Measurements from ENCODE around the gene SPINK1. TPM values are rescaled to one million over a fixed set of nuclear protein-coding genes. Genes with fewer than 3 reads are reported as not detected.

Gene SPINK1
- total and polyA plus RNA-seq, 2 of the 13 experiments (the other 11 are each of a cell fraction or from before 2014, with no cell fraction given), result 14.7 to 17.1 TPM

GRCh38 chr5:147789820-147790219 lies 41.7 kb downstream of the SPINK1 start (continued):
- TF ChIP-seq CCDC6 (CRISPR knock-in tag; IDR thresholded peaks at IDR 0.05) (no peak), SRSF9 (IDR thresholded peaks at IDR 0.05; ENCODE audit: borderline replicate concordance, insufficient read depth, low read depth, low read length, poor library complexity, severe bottlenecking) (no peak), ZKSCAN1 (IDR thresholded peaks at IDR 0.05; ENCODE audit: low read length) (no peak), ZNF816 (CRISPR knock-in tag; IDR thresholded peaks at IDR 0.05; ENCODE audit: borderline replicate concordance) (no peak), MIER2 (CRISPR knock-in tag; IDR thresholded peaks at IDR 0.05) (no peak), RBM22 (optimal IDR thresholded peaks at IDR 0.05; ENCODE audit: low read length) (no peak), NR1H2 (CRISPR knock-in tag; IDR thresholded peaks at IDR 0.05; ENCODE audit: borderline replicate concordance, low read depth) (no peak), ZNF441 (CRISPR knock-in tag; IDR thresholded peaks at IDR 0.05; ENCODE audit: borderline replicate concordance) (no peak)
- TF ChIP-seq, protein P1, sequence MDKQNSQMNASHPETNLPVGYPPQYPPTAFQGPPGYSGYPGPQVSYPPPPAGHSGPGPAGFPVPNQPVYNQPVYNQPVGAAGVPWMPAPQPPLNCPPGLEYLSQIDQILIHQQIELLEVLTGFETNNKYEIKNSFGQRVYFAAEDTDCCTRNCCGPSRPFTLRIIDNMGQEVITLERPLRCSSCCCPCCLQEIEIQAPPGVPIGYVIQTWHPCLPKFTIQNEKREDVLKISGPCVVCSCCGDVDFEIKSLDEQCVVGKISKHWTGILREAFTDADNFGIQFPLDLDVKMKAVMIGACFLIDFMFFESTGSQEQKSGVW (CRISPR knock-in tag; IDR thresholded peaks at IDR 0.05; ENCODE audit: borderline replicate concordance), result no peak

- Histone ChIP-seq H3K27ac (ENCODE audit: extremely low read length, insufficient read depth, low read length) (no peak overlapping the region), H3K27me3 (ENCODE audit: control insufficient read depth in 1 of 2, insufficient read depth in 2 of 2, low read length in 2 of 2) (no peaks in the 10 kb centered on the region), H3K4me1 (ENCODE audit: insufficient read depth, low read length) (no peaks in the 10 kb centered on the region), H3K4me3 (replicated peaks in 1 of 3; ENCODE audit: insufficient read depth in 1 of 3, low read depth in 2 of 3, low read length in 3 of 3) (no peak overlapping the region), H4K20me1 (ENCODE audit: insufficient read depth, low read length) (no peaks in the 10 kb centered on the region), H3K4me2 (ENCODE audit: low read depth, low read length) (no peak overlapping the region), H2AFZ (ENCODE audit: low read length) (no peak overlapping the region), H3K36me3 (replicated peaks in 1 of 2; ENCODE audit: control insufficient read depth in 1 of 2, insufficient read depth in 2 of 2, low read length in 2 of 2) (no peaks in the 10 kb centered on the region), H3K79me2 (ENCODE audit: insufficient read depth, low read length) (no peaks in the 10 kb centered on the region), H3K9me3 (ENCODE audit: low read length) (no peaks in the 10 kb centered on the region), H3K9ac (ENCODE audit: insufficient read depth, low read depth, low read length) (no peak overlapping the region)
- no peak for ATAC-seq
- BruUV-seq (replicated peaks), result no TSS peak
- intact Hi-C loops (cut with micrococcal nuclease; ENCODE audit: unreplicated experiment), result no loop called here
- DNase-seq (ENCODE audit: low spot score), result no peak
- ChIA-PET POLR2A (no interaction called here), CTCF (ENCODE audit: low intra/inter-chr PET ratio, low total read pairs) (no interaction called here)
- in situ Hi-C loops (cut with HindIII; ENCODE audit: extremely low pct_ligation_motif_present, low pct_unique_long_range_greater_than_20kb), result no loop called here
- no peak for FAIRE-seq
- TF ChIP-seq ZNF160 (CRISPR knock-in tag; IDR thresholded peaks at IDR 0.05), result no peak
- no peak for TF ChIP-seq ZSCAN21 (CRISPR knock-in tag; IDR thresholded peaks at IDR 0.05; ENCODE audit: borderline replicate concordance)
- no peak for TF ChIP-seq THAP7 (CRISPR knock-in tag; IDR thresholded peaks at IDR 0.05)
- TF ChIP-seq SCMH1 (CRISPR knock-in tag; IDR thresholded peaks at IDR 0.05; ENCODE audit: borderline replicate concordance), result no peak
- TF ChIP-seq ZNF468 (CRISPR knock-in tag; IDR thresholded peaks at IDR 0.05), result no peak
- no peak for TF ChIP-seq MAX (IDR thresholded peaks at IDR 0.05)
- TF ChIP-seq ZBTB21 (CRISPR knock-in tag; IDR thresholded peaks at IDR 0.05), result no peak
- no peak for TF ChIP-seq HNF1B (CRISPR knock-in tag; IDR thresholded peaks at IDR 0.05)
- TF ChIP-seq ASH2L (IDR thresholded peaks at IDR 0.05; ENCODE audit: insufficient read length, low read depth, low read length), result no peak
- no peak for TF ChIP-seq FOXK2 (IDR thresholded peaks at IDR 0.05)
- no peak for TF ChIP-seq NFIB (CRISPR knock-in tag; IDR thresholded peaks at IDR 0.05; ENCODE audit: borderline replicate concordance)
- TF ChIP-seq GATA4 (IDR thresholded peaks at IDR 0.05; ENCODE audit: borderline replicate concordance, low read depth), result no peak
- no peak for TF ChIP-seq ZNF740 (CRISPR knock-in tag; IDR thresholded peaks at IDR 0.05)
- TF ChIP-seq HNRNPL (IDR thresholded peaks at IDR 0.05; ENCODE audit: low read depth, low read length), result no peak
Observed at GRCh38 chr5:147788023-147788422, 43.4 kb downstream of the SPINK1 start.

All from HepG2 (cell line).